NCI-H446 treated with DMSO at 0.1 percent for 48 hours (cell line): ENCODE results near the gene SLC43A3.
"Not testable (repeated sequence)": the region's sequence is repeated elsewhere in the genome, so short reads cannot be mapped to it uniquely, and the experiment has no call there.

Source experiments
- DNase-seq: peaks from one replicate; lab custom pipeline; 2025; lab: John Stamatoyannopoulos, UW

SLC43A3 gene

GRCh38 chr11:57459164-57460021, 32.5 kb upstream of the SLC43A3 start:
- no peak for DNase-seq

DNA sequence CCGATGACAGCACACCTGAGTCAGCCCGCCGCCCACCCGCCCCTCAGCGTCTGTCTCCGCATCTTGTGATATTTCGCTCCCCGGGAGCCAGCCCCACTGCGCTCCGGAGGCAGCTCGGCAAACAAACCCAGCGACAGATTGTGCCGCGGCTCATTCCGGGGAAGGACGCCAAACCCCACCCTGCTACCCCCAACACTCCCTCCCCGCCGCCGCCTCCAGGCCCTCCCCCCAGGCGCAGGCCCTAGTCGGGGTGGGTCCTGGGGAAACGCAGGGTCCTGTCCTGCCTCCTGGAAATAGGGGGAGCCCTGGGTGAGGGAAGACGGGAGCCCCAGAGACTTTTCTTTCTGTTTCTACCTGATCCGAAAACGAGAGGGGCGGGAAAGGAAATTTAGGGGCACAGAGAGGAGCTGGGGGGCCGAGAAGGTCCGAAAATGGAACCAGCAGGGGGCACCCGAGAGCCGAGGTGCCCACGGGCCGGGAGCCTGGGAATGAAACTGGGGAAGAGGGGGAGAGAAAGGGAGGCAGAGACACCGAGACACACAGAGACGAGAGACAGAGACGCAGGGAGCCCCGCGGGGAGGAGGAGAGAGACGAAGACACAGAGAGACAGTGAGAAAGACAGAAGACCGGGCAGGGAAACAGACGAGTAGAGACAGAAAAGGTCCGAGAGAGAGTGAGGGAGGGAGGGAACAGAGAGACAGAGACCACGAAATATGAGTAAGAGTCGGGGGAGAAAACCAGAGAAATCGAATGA, 31.7 kb upstream of the SLC43A3 start:
- DNase-seq: peak; percentile 72

DNA sequence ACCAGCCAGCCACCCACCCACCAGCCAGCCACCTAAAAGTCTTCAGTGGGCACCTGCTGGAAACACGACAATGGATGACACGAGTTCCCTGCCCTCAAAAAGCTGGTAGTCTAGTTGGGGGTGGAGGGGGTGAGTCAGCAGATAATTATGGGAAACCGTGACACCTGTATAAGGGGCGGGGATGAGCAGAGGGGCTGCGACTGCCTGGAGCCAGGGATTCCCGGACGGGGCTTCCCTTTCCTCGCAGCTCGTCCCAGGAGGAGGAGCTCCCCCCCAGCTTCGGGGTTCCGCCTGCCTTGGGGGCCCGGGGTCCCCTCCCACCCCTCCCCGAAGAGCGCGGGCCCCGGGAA, 31.1 kb upstream of the SLC43A3 start:
- no peak for DNase-seq

GRCh38 chr11:57457643-57458023, 30.7 kb upstream of the SLC43A3 start:
- DNase-seq: no peak

DNA sequence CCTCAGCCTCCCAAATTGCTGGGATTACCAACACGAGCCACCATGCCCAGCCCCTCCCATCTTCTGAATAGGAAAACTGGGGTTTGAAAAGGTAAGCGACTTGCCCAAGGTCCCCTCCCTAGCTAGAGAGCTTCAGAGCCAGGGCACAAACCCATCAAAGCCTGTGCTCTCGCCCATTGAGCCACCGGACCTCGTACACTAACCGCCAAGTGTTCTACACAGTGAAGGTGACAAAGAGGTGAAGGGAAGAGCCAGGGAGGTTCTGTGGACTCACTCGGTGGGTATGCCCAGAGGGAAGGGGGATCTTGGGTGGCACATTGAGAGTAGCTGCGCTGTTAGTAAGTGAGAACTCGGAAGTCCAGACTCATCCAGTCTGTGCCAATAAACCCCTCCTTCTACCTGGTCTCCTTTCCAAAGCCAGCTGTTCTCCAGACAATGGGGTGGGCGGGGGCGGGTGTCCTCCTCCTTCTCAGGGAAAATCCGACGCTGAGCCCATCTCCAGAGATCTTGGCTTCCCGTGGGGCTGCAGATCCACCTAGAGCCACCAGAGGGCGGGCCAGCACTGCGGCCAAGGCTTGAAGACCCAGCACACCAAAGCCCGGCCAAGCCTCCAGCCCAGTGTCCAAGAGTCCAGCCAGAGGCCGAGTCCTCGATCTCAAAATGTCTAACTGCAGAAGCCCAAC, 30.2 kb upstream of the SLC43A3 start:
- no peak for DNase-seq

DNA sequence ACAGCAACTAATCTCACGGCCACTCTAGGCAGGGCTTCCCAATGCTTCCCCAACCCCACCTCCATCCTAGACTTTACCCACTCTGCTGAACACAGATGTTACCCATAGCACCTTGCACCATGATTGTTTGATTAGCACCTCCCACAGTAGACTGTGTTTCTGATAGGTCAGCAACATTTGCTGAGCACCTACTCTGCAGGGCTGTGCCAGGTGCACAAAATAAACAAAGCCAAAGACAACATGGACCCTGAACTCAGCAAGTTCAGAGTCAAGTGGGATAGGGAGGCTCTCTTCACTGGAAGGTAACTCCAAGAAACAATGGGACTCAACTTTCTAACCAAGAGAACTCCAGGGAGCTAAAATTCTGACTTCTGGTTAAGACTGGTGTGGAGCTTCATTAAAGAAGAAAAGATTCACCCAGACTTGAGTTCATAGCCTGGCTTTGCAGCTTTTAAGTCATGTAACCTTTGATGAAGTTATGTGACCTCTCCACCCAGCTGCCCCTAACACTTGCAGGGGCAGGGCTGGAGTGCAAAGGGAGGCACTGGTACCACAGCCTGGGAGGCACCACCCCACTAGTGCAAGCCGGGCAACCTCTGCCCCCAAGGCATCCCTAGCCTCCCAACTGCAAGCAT, 26.7 kb upstream of the SLC43A3 start:
- no peak for DNase-seq

DNA sequence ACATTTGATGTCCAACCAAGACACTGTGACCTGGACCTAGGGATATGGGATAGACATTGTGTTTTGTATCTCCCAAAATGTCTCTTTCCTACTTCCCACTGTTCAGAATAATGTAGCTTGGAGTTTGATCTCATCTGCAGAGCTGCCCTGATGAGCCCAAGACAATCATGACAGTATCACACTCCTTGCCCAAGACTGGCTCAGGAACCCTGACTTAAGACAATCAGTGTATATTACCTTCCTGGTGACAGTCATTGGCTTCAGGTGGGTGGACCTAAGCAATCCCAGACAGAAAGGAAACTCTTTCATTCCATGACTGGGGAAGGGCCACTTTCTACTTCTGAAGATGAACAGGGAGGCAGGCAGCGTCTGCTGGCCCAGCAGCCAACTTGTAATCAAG, 19.1 kb upstream of the SLC43A3 start:
- no peak for DNase-seq

DNA sequence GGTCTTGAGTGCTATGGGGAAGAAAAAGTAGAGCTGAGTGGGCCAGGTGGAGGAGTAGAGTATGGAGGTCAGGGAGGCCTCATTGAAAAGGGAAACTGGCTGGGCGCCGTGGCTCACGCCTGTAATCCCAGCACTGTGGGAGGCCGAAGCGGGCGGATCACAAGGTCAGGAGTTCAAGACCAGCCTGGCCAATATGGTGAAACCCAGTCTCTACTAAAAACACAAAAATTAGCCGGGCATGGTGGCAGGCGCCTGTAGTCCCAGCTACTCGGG, 18.1 kb upstream of the SLC43A3 start:
- not testable (repeated sequence) for DNase-seq

DNA sequence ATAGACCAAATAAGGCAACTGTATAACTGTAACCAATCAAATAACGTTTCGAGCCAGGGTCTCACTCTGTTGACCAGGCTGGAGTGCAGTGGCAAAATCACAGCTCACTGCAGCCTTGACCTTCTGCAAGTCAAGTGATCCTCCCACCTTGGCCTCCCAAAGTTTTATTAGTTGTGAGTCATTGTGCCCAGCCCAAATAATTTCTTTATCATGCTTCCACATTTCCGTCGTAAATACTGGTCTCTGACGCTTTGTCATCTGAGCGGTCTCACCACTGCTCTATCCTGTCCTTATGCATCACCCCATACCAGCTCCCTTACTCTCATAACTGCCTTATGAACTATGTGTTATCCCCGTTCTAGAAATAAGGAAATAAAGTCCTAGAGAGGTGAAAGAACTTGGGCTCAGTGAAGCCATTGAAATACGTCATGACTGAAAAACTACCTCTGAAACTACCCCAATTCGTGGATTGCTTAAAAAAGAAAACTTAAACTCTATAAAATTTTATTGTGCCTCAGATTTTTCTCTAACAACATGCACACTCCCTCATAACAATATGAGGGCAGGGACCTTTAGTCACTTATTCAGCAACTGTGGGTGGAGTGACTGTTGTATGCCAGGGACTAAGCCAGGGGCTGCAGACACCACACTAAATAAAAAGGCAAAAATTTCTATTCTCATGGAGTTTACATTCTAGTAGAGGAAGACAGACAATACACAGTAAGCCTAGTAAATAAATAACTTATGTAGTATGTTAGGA, 17.6 kb upstream of the SLC43A3 start:
- DNase-seq: no peak

GRCh38 chr11:57440744-57441414, 14.0 kb upstream of the SLC43A3 start:
- DNase-seq: no peak

DNA sequence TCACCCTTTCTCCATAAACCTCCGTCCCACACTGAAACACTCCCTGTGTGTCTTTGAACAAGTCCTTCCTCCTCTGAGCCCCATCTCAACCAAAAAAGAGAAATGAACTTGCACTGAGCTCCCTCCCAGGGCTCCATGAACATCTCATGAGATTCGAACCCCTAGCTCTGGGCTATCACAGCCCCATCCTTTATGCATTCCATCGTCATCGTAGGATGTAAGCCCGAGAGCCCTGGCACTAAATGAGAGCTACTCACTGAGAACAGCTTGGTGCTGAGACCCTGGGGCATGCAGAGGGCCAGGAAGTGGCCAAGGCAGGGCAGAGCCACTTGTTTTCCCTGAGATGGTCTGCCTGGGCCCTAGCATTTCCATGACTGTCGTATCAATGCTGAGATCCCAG, 12.9 kb upstream of the SLC43A3 start:
- DNase-seq: no peak

- DNase-seq: no peak
These were observed 11.7 kb upstream of the SLC43A3 start for GRCh38 chr11:57438345-57439285.

DNA sequence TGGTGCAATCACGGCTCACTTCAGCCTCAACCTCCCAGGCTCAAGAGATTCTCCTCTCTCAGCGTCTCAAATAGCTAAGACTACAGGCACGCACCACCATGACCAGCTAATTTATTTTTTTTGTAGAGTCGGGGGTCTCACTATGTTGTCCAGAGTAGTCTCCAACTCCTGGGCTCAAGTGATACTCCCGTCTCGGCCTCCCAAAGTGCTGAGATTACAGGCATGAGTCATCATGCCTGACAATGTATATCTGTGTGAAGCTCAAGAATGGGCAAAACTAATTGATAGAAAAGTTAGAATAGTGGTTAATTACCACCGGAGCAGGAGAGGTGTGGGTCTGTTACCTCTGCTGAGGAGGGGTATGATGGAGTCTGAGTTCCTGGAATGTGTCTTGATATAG, 9.1 kb upstream of the SLC43A3 start:
- DNase-seq: no peak

- DNase-seq: no peak
These were observed 8.0 kb upstream of the SLC43A3 start for GRCh38 chr11:57434640-57435546.

GRCh38 chr11:57432714-57433163, 5.8 kb upstream of the SLC43A3 start:
- DNase-seq: no peak

DNA sequence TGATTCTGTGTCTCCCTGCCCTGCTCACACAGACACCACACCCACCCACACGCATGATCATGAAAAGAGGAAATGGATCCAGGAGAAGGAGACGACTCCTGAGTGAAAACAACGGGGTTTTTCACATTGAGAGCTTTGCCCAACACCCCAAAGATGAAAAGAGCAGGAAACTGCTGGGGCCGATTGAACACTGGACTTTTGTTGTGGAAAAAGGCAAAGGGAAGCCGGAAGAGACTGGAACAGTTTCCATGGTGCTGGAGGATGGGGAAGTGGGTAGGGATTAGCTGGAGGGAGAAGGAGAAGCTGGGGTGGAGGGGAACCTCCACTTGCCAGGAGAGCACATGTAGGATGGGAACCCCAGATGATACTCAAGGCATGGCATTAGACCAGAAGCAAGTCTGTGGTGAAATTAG, 5.2 kb upstream of the SLC43A3 start:
- DNase-seq: no peak

- no peak for DNase-seq
These were observed 4.0 kb upstream of the SLC43A3 start for GRCh38 chr11:57430952-57431351.

- DNase-seq: no peak
These were observed 3.0 kb upstream of the SLC43A3 start for GRCh38 chr11:57429946-57430345.

- DNase-seq: no peak
These were observed 1.7 kb upstream of the SLC43A3 start for GRCh38 chr11:57428643-57429042.
